ENCODE measurements around the gene MAP2K5.

DNA sequence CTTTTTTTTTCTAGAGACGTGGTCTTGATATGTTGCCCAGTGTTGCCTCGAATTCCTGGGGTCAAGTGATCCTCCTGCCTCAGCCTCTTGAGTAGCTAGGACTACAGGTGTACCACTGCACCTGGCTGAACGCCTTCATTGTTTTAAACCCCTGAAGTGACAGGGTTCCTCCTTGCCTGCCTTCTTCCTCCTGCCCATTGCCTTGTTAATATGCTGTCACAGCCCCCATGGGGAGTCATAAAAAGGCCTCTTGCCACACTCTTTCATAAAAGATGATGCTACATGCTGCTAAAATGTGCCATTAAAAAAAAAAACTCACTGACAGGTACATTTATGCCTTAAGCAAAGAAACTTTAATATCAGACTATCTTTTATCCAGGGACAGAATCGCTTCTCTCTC, 166.0 kb downstream of the MAP2K5 start:
- TF ChIP-seq, protein P1, sequence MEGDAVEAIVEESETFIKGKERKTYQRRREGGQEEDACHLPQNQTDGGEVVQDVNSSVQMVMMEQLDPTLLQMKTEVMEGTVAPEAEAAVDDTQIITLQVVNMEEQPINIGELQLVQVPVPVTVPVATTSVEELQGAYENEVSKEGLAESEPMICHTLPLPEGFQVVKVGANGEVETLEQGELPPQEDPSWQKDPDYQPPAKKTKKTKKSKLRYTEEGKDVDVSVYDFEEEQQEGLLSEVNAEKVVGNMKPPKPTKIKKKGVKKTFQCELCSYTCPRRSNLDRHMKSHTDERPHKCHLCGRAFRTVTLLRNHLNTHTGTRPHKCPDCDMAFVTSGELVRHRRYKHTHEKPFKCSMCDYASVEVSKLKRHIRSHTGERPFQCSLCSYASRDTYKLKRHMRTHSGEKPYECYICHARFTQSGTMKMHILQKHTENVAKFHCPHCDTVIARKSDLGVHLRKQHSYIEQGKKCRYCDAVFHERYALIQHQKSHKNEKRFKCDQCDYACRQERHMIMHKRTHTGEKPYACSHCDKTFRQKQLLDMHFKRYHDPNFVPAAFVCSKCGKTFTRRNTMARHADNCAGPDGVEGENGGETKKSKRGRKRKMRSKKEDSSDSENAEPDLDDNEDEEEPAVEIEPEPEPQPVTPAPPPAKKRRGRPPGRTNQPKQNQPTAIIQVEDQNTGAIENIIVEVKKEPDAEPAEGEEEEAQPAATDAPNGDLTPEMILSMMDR (conservative IDR thresholded peaks at IDR 0.05), result no peak
- TF ChIP-seq ZFX (IDR thresholded peaks at IDR 0.05), result no peak
